Peyer's patch (tissue), 4 donors: ENCODE data around the gene GPC5. TPM values are rescaled to one million over a fixed set of nuclear protein-coding genes. Genes with fewer than 3 reads are reported as not detected.

Experiments
- DNase-seq, 3 donors: peaks; one replicate each; pipeline ENCODE4 v3.0.0-alpha.2; 2017 to 2019
- H3K27ac ChIP-seq, 4 donors: fragments of 200-600 bp; sonication (generic); one replicate each; pipeline ENCODE4 v1.5.1; 2016 to 2019
- H3K27me3 ChIP-seq, 2 donors: fragments of 200-600 bp; sonication (generic); one replicate each; pipeline ENCODE4 v1.5.1; 2019
- H3K36me3 ChIP-seq, 3 donors: fragments of 200-600 bp; sonication (generic); one replicate each; pipeline ENCODE4 v1.5.1; 2016 to 2019
- H3K4me1 ChIP-seq, 4 donors: fragments of 200-600 bp; sonication (generic); one replicate each; pipeline ENCODE4 v1.5.1; 2016 to 2019
- H3K4me3 ChIP-seq, 4 donors: fragments of 200-600 bp; sonication (generic); 1 replicate in 3 of 4; 2 replicates in 1 of 4; pipeline ENCODE4 v1.5.1; 2016 to 2019; ENCODE audit warnings: mild to moderate bottlenecking in 1 of 4
- H3K9me3 ChIP-seq, 4 donors: fragments of 200-600 bp; sonication (generic); one replicate each; pipeline ENCODE4 v1.5.1; 2016 to 2019; ENCODE audit warnings: mild to moderate bottlenecking in 1 of 4
- POLR2A ChIP-seq, 2 donors: fragments of 450-650 bp; IDR thresholded peaks; one replicate each; pipeline ENCODE4 v1.5.1; 2017; ENCODE audit warnings: antibody characterized with exemption in 2 of 2, mild to moderate bottlenecking in 2 of 2, moderate library complexity in 2 of 2
- total RNA-seq, 4 donors: library from RNA; depleted of rRNA; stranded (reverse); fragments of >200 nt; gene quantifications; one replicate each; pipeline ENCODE4 v1.1.0, GENCODE V29; 2016
- TF ChIP-seq, protein P1 (sequence below), 6 experiments: fragments of 450-650 bp in 4 of 6; fragments of 200-600 bp in 2 of 6; sonication (generic) in 1 of 6; IDR thresholded peaks; one replicate each; pipeline ENCODE4 v1.5.1; 2017 to 2019; ENCODE audit warnings: antibody characterized with exemption in 6 of 6, mild to moderate bottlenecking in 3 of 6, moderate library complexity in 1 of 6

The GPC5 gene
- total RNA-seq, 4 donors from 2014 or later, result 4.1 TPM; not detected in 3

DNA sequence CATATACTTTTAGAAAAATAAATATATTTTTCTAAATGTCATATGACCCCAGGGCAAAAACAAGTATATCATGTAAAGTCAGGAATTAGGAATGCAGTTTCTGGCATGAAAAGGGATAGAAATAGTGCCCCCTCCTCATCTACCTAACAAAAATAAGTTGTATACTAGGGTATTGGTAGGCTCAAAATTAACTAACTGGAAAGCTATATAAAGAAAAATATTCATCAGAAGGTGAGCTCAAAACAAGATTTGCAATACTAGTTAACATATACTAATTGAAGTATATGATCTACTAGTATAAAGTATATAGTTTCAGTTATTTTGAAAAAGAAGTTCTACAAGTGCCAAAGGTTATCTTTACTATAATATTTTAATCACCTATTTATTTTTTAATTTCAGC lies 200.2 kb downstream of the GPC5 start:
- H3K27ac ChIP-seq, result no peak overlapping the region
- TF ChIP-seq, protein P1, sequence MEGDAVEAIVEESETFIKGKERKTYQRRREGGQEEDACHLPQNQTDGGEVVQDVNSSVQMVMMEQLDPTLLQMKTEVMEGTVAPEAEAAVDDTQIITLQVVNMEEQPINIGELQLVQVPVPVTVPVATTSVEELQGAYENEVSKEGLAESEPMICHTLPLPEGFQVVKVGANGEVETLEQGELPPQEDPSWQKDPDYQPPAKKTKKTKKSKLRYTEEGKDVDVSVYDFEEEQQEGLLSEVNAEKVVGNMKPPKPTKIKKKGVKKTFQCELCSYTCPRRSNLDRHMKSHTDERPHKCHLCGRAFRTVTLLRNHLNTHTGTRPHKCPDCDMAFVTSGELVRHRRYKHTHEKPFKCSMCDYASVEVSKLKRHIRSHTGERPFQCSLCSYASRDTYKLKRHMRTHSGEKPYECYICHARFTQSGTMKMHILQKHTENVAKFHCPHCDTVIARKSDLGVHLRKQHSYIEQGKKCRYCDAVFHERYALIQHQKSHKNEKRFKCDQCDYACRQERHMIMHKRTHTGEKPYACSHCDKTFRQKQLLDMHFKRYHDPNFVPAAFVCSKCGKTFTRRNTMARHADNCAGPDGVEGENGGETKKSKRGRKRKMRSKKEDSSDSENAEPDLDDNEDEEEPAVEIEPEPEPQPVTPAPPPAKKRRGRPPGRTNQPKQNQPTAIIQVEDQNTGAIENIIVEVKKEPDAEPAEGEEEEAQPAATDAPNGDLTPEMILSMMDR (IDR thresholded peaks at IDR 0.05), result no peak
- TF ChIP-seq POLR2A (IDR thresholded peaks at IDR 0.05), result no peak
- DNase-seq, result no peak

GRCh38 chr13:91601273-91601672 lies 202.9 kb downstream of the GPC5 start:
- no peak overlapping the region for H3K4me3 ChIP-seq
- H3K27ac ChIP-seq, result no peak overlapping the region
- TF ChIP-seq POLR2A (IDR thresholded peaks at IDR 0.05), result no peak
- TF ChIP-seq, protein P1 (IDR thresholded peaks at IDR 0.05), result no peak
- no peak for DNase-seq
- H3K27me3 ChIP-seq, result no peaks in the 10 kb centered on the region
- H3K36me3 ChIP-seq, result no peaks in the 10 kb centered on the region
- H3K4me1 ChIP-seq, result no peaks in the 10 kb centered on the region
- no peaks in the 10 kb centered on the region for H3K9me3 ChIP-seq

More for the DNA sequence above, 200.2 kb downstream of the GPC5 start:
- no peaks in the 10 kb centered on the region for H3K4me1 ChIP-seq
- no peak overlapping the region for H3K4me3 ChIP-seq
- H3K36me3 ChIP-seq, result no peaks in the 10 kb centered on the region
- H3K27me3 ChIP-seq, result no peaks in the 10 kb centered on the region
- H3K9me3 ChIP-seq, result no peaks in the 10 kb centered on the region

DNA sequence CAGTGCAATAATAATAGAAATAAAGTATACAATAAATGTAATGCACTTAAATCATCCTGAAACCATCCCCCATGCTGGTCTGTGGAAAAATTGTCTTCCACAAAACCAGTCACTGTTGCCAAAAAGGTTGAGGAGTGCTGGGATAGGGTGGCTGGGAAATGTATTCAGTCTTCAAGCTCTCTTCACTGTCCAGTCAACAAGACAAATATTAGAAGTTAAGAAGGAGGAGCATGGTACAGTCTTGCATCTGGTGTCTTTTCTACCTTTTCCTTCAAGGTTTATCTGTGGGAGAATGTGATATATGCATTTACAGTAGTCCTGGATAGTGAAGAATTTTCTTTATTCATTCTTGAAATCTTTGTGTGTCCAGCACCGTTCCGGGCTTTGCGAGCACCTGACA lies 203.4 kb downstream of the GPC5 start:
- no peak for TF ChIP-seq POLR2A (IDR thresholded peaks at IDR 0.05)
- TF ChIP-seq, protein P1 (IDR thresholded peaks at IDR 0.05), result no peak
- Histone ChIP-seq H3K4me3 (no peak overlapping the region), H3K36me3 (no peaks in the 10 kb centered on the region), H3K27ac (no peak overlapping the region), H3K4me1 (no peaks in the 10 kb centered on the region), H3K27me3 (no peaks in the 10 kb centered on the region), H3K9me3 (no peaks in the 10 kb centered on the region)
- no peak for DNase-seq

- no peaks in the 10 kb centered on the region for H3K36me3 ChIP-seq
- no peaks in the 10 kb centered on the region for H3K9me3 ChIP-seq
- H3K4me3 ChIP-seq, result no peak overlapping the region
- no peak overlapping the region for H3K27ac ChIP-seq
- DNase-seq, result no peak
- no peaks in the 10 kb centered on the region for H3K27me3 ChIP-seq
- no peaks in the 10 kb centered on the region for H3K4me1 ChIP-seq
- no peak for TF ChIP-seq POLR2A (IDR thresholded peaks at IDR 0.05)
- TF ChIP-seq, protein P1 (IDR thresholded peaks at IDR 0.05), result no peak
Measured at GRCh38 chr13:91609353-91609752, 210.9 kb downstream of the GPC5 start.

DNA sequence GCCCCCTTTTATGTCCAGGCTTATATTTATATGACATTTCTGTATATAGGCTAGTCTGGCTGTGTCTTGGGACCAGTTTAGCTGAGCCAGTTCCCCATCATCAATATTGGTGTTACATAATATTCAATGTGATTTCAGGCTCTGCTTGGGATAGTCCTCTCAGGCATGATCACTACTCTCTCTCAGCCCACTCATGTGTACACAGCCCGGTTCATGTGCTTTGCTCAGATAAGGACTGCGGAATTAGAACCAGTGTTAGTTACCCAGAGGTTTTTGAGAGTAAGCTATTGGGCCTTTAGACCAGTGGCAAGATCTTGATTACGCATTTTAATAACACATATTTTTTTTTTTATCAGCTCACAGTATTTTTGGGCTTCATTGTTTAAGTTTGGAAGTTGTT lies 219.9 kb downstream of the GPC5 start:
- no peak overlapping the region for H3K27ac ChIP-seq
- H3K4me1 ChIP-seq, result no peaks in the 10 kb centered on the region
- no peaks in the 10 kb centered on the region for H3K27me3 ChIP-seq
- TF ChIP-seq POLR2A (IDR thresholded peaks at IDR 0.05), result no peak
- TF ChIP-seq, protein P1 (IDR thresholded peaks at IDR 0.05), result no peak
- no peaks in the 10 kb centered on the region for H3K9me3 ChIP-seq
- H3K36me3 ChIP-seq, result no peaks in the 10 kb centered on the region
- H3K4me3 ChIP-seq, result no peak overlapping the region
- DNase-seq, result no peak

DNA sequence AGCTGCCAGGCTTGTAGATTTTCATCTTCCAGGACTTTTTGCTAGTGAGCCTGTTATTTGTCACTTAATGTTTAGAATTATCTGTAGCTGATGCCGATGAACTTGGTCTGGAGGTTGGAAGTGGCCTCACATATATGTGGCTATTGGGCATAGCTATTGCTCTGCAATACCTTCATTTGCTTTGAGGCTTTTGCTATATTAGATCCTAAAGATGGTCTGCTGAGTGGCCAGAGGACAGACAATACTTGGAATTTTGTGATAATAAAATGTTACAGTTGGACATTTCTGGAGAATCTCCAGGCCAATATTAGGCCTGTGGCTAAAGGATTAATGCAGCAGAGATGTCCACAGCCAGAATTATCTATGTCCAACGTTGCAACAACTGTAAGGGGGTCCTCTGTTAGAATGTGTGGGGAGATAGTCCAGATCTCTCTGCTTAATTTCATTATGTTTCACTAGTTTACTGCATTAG lies 222.3 kb downstream of the GPC5 start:
- H3K9me3 ChIP-seq, result no peaks in the 10 kb centered on the region
- no peaks in the 10 kb centered on the region for H3K4me1 ChIP-seq
- no peak overlapping the region for H3K4me3 ChIP-seq
- no peaks in the 10 kb centered on the region for H3K27me3 ChIP-seq
- no peak for DNase-seq
- H3K27ac ChIP-seq, result no peak overlapping the region
- H3K36me3 ChIP-seq, result no peaks in the 10 kb centered on the region
- TF ChIP-seq, protein P1 (IDR thresholded peaks at IDR 0.05), result no peak
- no peak for TF ChIP-seq POLR2A (IDR thresholded peaks at IDR 0.05)
